ENCODE data around the gene FKBP4.

The FKBP4 gene

DNA sequence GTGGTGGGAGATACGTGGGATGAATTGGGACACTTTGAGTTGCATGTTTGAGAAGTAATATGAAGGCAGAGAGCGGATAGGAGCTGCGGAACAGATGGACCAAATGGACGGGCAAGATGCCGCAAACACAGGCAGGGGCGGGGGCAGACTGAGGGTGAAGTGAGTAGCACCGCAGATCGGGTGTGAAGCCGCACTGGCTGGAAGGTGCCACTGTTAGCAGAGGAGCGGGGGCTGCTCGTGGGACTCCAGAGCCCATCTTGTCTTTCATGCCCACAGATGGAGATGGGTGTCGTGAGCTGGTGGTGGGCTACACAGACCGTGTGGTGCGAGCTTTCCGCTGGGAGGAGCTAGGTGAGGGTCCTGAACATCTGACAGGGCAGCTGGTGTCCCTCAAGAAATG, 25.0 kb downstream of the FKBP4 start:
- H3K27ac ChIP-seq = no peak overlapping the region
- TF ChIP-seq, protein P1, sequence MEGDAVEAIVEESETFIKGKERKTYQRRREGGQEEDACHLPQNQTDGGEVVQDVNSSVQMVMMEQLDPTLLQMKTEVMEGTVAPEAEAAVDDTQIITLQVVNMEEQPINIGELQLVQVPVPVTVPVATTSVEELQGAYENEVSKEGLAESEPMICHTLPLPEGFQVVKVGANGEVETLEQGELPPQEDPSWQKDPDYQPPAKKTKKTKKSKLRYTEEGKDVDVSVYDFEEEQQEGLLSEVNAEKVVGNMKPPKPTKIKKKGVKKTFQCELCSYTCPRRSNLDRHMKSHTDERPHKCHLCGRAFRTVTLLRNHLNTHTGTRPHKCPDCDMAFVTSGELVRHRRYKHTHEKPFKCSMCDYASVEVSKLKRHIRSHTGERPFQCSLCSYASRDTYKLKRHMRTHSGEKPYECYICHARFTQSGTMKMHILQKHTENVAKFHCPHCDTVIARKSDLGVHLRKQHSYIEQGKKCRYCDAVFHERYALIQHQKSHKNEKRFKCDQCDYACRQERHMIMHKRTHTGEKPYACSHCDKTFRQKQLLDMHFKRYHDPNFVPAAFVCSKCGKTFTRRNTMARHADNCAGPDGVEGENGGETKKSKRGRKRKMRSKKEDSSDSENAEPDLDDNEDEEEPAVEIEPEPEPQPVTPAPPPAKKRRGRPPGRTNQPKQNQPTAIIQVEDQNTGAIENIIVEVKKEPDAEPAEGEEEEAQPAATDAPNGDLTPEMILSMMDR (conservative IDR thresholded peaks at IDR 0.05) = no peak
- TF ChIP-seq ZFX (IDR thresholded peaks at IDR 0.05) = no peak

DNA sequence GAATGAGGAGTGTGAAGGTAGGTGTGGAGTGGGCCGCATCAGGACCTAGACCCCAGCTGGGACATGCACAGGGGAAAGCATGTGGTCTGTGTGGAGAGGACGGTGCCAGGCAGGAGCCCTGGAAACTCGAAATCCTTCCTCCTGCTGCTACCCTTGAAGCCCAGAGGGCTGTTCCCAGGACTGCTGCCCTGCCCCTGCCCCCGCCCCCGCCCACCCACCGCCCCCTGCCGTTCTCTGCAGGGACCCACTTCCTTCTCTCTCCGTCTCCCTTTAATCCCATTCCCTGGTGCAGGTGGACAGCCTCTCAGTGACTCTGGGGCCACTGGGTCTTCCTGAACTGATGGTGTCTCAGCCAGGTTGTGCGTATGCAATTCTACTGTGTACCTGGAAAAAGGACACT, 25.7 kb downstream of the FKBP4 start:
- H3K27ac ChIP-seq = no peak overlapping the region
- TF ChIP-seq, protein P1 (conservative IDR thresholded peaks at IDR 0.05) = no peak
- no peak for TF ChIP-seq ZFX (IDR thresholded peaks at IDR 0.05)

DNA sequence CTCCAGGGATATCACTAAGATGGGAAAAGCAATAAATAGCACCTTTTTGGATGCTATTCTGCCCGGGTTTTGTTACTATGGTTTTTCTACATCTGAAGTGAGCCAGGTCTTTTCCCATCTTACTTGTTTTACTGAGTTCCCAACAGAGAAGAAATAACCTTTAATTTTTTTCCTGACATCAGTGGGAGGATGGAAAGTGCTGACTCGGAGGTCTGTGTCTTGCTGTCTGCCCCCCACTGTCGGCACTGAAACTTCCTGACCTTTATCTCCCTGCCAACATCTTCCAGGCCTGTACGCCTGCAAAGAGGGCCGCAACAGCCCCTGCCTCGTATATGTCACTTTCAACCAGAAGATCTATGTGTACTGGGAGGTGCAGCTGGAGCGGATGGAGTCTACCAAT, 28.7 kb downstream of the FKBP4 start:
- H3K27ac ChIP-seq = no peak overlapping the region
- no peak for TF ChIP-seq ZFX (IDR thresholded peaks at IDR 0.05)
- TF ChIP-seq, protein P1 (conservative IDR thresholded peaks at IDR 0.05) = no peak

DNA sequence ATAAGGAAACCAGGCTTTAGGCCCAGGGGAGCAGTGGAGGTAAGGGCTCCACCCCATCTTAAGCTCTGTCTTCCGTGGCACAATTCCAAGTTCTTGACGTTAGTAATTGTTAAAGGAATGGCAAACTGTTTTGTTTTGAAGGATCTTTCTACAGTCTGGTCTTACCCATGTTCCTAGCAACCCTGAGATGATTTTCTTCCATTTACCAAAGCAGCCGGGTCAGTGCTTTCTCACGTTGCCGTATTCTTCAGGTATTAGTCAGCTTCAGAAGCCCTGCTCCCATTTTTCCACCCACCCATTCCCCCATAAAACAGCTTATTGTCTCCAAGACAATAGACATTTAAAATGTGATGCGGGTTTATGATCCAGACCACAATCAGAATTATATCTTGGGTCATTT, 29.8 kb downstream of the FKBP4 start:
- H3K27ac ChIP-seq = no peak overlapping the region
- TF ChIP-seq, protein P1 (conservative IDR thresholded peaks at IDR 0.05) = no peak
- no peak for TF ChIP-seq ZFX (IDR thresholded peaks at IDR 0.05)

DNA sequence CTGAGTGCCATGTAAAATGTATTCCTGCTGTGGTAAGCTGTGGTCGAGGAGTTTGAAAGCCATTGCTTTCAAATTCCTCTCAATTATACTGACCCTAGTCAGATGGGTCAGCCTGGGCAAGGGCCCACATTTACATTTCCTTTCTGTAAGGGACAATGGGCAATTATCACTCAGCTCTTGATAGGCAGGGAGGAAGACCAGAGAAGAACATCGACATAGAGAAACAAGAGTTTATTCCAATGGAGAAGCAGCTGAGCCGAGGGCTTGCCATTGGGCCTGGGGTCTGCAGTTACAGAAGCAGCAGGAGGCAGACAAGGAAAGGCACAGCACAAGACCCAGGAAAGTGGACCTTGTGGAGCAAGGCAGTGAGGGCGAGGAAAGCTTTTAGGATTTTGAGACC, 30.4 kb downstream of the FKBP4 start:
- TF ChIP-seq ZFX (IDR thresholded peaks at IDR 0.05) = no peak
- TF ChIP-seq, protein P1 (conservative IDR thresholded peaks at IDR 0.05) = no peak
- H3K27ac ChIP-seq = no peak overlapping the region

DNA sequence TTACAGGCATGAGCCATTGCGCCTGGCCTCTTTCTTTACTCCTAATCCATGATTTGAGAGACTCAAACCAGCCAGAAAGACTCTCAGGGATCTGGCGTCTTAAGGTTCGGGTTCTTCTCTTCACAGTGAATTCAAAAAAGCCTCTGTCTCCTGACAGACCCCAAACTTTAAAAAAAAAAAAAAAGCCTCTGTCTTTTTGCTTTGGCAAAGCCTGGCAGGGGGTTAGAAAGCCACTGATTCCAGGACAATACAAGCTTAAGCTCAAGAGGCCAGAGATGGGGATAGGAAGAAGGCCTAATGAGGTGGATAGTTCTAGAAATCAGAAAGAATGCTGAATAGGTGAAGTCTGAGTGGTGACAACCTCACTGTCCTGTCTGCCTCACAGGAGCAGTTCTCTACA, 31.3 kb downstream of the FKBP4 start:
- TF ChIP-seq, protein P1 (conservative IDR thresholded peaks at IDR 0.05) = no peak
- H3K27ac ChIP-seq = no peak overlapping the region

DNA sequence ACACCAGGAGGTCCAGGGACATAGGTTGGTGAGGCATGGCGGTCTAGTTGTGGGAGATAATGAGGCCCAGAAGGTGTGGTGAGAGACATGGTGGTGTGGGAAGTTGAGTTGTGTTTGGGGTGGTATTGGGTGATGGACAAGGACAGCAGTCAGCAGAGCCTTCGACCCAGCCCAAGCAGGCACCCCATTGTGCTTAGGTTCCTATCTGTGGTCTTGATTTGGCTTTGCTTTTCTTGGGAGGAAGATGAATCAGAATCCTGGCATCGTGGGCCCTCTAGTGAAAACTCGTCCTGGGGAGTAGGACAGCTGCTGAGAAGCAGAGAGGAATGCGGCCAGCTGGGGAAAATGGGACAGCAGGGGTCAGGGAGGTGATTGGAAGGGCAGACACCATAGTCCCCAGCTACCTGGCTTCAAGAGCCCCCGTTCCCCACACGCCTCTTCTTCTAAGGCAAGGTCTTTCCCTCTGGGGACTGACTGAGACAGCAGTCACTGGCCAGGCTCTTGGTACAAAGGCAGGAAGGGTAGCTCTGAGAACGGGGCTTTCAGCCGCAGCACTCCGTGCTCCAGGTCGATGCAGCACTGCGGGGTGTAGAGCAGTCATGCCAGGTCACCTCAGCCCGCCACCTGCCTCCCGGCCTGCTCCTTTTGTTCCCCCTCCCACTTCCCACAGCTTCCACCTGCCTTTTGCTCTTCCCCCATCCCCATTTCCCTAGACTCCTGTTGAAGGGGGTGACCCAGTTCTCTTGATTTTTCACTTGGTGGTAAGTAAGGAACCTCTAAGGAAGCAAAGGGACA, 32.1 kb downstream of the FKBP4 start:
- H3K27ac ChIP-seq = no peak overlapping the region
- TF ChIP-seq, protein P1 (conservative IDR thresholded peaks at IDR 0.05) = no peak
- TF ChIP-seq ZFX (IDR thresholded peaks at IDR 0.05) = no peak
